ENCODE measurements around the gene RUFY2.

DNA sequence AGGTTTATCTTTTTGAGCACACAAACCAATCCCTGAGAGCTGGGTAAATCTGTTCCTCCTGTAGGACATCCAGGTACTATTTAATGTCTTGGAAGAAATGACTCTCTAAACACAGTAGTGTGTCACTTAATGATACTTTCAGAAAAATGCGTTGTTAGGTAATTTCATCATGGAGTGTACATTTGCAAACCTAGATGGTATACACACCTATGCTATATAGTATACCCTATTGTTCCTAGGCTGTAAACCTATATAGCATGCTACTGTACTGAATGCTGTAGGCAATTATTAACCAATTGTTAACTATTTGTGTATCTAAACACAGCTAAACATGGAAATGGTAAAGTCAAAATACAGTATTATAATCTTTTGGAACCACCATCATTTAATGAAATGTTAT is 10.1 kb downstream of the RUFY2 start:
- no peak for TF ChIP-seq CTCF (conservative IDR thresholded peaks at IDR 0.05)
- TF ChIP-seq EZH2 (IDR thresholded peaks at IDR 0.05; ENCODE audit: low read depth): no peak

Data from PC-9 (cell line).